Endodermal cell (in vitro differentiated cells): Measurements from ENCODE around the gene F11R. TPM values are rescaled to one million over a fixed set of nuclear protein-coding genes. Genes with fewer than 3 reads are reported as not detected.

Source experiments
- DNase-seq: peaks from one replicate; pipeline ENCODE4 v3.0.0-alpha.2; 2017
- H3K27ac ChIP-seq: 2 replicates; pipeline ENCODE4 v1.5.1; 2013; ENCODE audit warnings: mild to moderate bottlenecking, low read depth, low read length, moderate library complexity
- H3K27me3 ChIP-seq: 2 replicates; pipeline ENCODE4 v1.6.1; 2013; ENCODE audit warnings: mild to moderate bottlenecking, low read length, moderate library complexity; ENCODE audit not compliant: insufficient read depth, control insufficient read depth, poor library complexity, severe bottlenecking
- H3K36me3 ChIP-seq: 2 replicates; pipeline ENCODE4 v1.7.0; 2013; ENCODE audit warnings: mild to moderate bottlenecking, low read length, moderate library complexity; ENCODE audit not compliant: control insufficient read depth, insufficient read depth
- H3K4me1 ChIP-seq: one replicate; pipeline ENCODE4 v1.7.0; 2013; ENCODE audit warnings: low read length; ENCODE audit not compliant: control insufficient read depth, insufficient read depth
- H3K4me3 ChIP-seq: 2 replicates; pipeline ENCODE4 v1.5.1; 2013; ENCODE audit warnings: mild to moderate bottlenecking, low read length, moderate library complexity
- H3K9ac ChIP-seq: 2 replicates; pipeline ENCODE4 v1.6.1; 2013; ENCODE audit warnings: mild to moderate bottlenecking, low read length, moderate library complexity; ENCODE audit not compliant: poor library complexity, severe bottlenecking; ENCODE audit errors: extremely low read depth
- H3K9me3 ChIP-seq: 2 replicates; pipeline ENCODE4 v1.6.1; 2013; ENCODE audit warnings: mild to moderate bottlenecking, low read length, moderate library complexity; ENCODE audit not compliant: control insufficient read depth
- H3K27ac Mint-ChIP-seq: 2 replicates; pipeline ENCODE4 v1.8.0; 2020; ENCODE audit warnings: mixed read lengths
- H3K27me3 Mint-ChIP-seq: 2 replicates; pipeline ENCODE4 v1.8.0; 2021; ENCODE audit warnings: mild to moderate bottlenecking, mixed read lengths; ENCODE audit not compliant: insufficient read depth
- H3K36me3 Mint-ChIP-seq: 2 replicates; pipeline ENCODE4 v1.8.0; 2020; ENCODE audit warnings: low read depth, mixed read lengths
- H3K4me1 Mint-ChIP-seq: 2 replicates; pipeline ENCODE4 v1.8.0; 2020; ENCODE audit warnings: mixed read lengths
- H3K4me3 Mint-ChIP-seq: 2 replicates; pipeline ENCODE4 v1.8.0; 2020; ENCODE audit warnings: mild to moderate bottlenecking, moderate library complexity, mixed read lengths
- H3K9me3 Mint-ChIP-seq: 2 replicates; pipeline ENCODE4 v1.8.0; 2020; ENCODE audit warnings: mild to moderate bottlenecking, mixed read lengths
- CTCF ChIP-seq: fragments of 200-600 bp; sonication (generic); conservative IDR thresholded peaks from 2 replicates; pipeline ENCODE4 v1.5.0; 2021; ENCODE audit warnings: antibody characterized with exemption, mild to moderate bottlenecking
- WGBS, 2 experiments: methylation state at CpG; one replicate each; pipeline versions ENCODE4 v1.1.5 to v1.1.7; 2013; ENCODE audit warnings: missing lambda C conversion rate in 2 of 2, mixed read lengths in 1 of 2; ENCODE audit not compliant: insufficient coverage in 1 of 2, insufficient read length in 1 of 2; 5-methylcytosine and 5-hydroxymethylcytosine counted together
- total RNA-seq, 2 donors: library from RNA; stranded (reverse); fragmentation: NEBNext Ultra II Directional in 1 of 2; extraction: Animal tissue kit (Norgen Biotek cat#: 25700) in 1 of 2; gene quantifications; 2 replicates in 1 of 2; 3 replicates in 1 of 2; pipeline ENCODE4 v1.2.1, GENCODE V29; 2021

F11R gene
- total RNA-seq, 2 donors from 2014 or later, result 190 to 226 TPM

DNA sequence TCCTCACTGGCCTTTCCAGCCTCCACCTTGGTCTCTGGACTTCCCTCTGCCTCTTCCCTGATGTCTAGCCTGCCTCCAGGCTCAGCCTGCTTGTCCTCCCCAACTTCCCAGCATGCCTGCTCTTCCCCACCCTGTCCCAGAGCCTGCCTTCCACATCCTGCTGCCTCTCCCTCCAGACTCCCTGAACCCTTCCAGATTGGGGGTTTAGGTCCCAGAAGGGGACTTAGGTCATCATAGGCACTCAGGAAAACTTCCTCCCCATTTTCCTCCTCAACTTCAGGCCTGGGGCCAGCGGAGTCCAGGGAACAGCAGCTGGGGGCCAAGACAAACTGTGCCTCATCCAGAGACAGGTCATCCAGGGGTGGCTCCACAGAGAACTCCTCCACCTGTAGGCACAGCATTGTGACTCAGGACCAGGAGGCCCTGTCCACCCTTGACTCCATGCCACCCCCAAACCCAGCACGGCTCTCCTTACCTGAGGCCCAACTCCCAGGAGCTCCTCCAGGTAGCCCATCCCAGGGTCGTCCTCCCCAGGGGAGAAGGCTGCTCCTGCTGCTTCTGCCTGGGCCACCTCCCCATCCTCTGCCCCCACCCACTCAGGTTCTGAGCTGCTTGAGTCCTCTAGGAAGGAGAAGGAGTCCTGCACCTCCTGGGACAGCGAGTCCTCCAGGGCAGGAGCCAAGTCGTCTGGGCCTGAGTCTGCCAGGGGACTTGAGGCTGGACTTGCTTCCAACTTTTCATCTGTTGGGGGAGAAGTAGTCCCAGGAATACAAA is 28.2 kb upstream of the F11R start:
- Histone ChIP-seq H3K9ac (no peak overlapping the region), H3K9me3 (no peaks in the 10 kb centered on the region), H3K36me3 (no peaks in the 10 kb centered on the region), H3K27ac (no peak overlapping the region), H3K27me3 (no peaks in the 10 kb centered on the region), H3K4me1 (peaks cover 9% of the 10 kb centered on the region), H3K4me3 (no peak overlapping the region)
- peaks cover 22% of the 10 kb centered on the region for H3K27me3 Mint-ChIP-seq
- no peak overlapping the region for H3K4me3 Mint-ChIP-seq
- no peak overlapping the region for H3K27ac Mint-ChIP-seq
- TF ChIP-seq CTCF, result no peak
- H3K9me3 Mint-ChIP-seq, result peaks cover 13% of the 10 kb centered on the region
- peaks cover 21% of the 10 kb centered on the region for H3K4me1 Mint-ChIP-seq
- peaks cover 6% of the 10 kb centered on the region for H3K36me3 Mint-ChIP-seq
- DNase-seq, result no peak
- 93 to 100% methylated on average over 3 to 5 of the region's 5 CpGs for WGBS, 2 experiments

DNA sequence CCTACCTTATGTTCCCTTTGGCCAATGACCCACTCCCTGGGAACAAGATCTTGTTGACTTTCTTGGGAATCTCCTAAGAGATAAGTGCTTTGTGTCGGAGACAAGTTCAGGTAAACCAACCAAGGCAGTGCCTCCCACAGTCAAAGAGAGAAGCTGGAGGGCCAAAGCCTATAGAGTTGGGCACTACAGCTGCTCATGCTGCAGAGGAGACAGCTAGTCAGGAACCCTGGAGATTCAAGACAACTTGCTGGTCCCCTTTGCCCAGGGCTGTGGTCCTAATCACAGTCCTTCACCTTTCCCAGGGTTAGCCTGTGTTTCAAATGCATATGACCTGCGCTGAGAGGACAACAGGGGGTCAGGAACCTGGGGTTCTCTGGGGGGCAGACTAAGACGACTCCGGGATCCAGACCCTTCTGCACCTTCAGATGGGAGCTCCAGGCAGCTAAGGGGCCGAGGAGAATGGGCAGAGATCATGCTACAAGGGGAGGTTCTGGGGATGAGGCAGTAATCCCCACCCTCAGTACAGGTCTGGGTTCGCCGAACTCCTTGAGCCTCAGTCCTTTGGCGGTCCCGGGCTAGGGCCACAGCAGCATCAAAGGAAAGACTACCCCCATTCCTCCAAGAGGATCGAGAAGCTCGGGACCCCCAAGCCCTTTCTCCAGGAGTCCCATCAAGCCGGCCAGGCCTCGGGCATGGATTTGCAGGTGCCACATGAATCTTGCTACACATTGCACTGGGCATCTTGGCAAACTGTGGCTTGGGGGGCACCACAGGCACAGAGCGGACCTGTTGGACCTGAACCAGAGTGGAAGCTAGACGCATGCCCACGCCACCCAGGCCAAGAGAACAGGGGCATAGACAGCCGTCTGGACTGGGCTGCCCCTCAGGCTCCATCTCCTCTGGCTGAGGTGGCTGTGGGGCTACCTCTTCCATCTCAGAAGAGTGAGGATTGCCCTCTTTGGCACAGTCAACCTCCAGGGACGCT is 26.8 kb upstream of the F11R start:
- Mint-ChIP-seq H3K27ac (no peak overlapping the region), H3K9me3 (peaks cover 13% of the 10 kb centered on the region), H3K27me3 (peaks cover 22% of the 10 kb centered on the region), H3K4me1 (peaks cover 25% of the 10 kb centered on the region), H3K36me3 (peaks cover 12% of the 10 kb centered on the region), H3K4me3 (peak overlapping the region; percentile 77)
- no peak for TF ChIP-seq CTCF
- H3K9me3 ChIP-seq, result no peaks in the 10 kb centered on the region
- no peak overlapping the region for H3K9ac ChIP-seq
- peaks cover 7% of the 10 kb centered on the region for H3K36me3 ChIP-seq
- 94 to 96% methylated on average over 8 to 18 of the region's 18 CpGs for WGBS, 2 experiments
- H3K27me3 ChIP-seq, result no peaks in the 10 kb centered on the region
- peaks cover 9% of the 10 kb centered on the region for H3K4me1 ChIP-seq
- no peak for DNase-seq
- H3K27ac ChIP-seq, result no peak overlapping the region
- H3K4me3 ChIP-seq, result no peak overlapping the region

DNA sequence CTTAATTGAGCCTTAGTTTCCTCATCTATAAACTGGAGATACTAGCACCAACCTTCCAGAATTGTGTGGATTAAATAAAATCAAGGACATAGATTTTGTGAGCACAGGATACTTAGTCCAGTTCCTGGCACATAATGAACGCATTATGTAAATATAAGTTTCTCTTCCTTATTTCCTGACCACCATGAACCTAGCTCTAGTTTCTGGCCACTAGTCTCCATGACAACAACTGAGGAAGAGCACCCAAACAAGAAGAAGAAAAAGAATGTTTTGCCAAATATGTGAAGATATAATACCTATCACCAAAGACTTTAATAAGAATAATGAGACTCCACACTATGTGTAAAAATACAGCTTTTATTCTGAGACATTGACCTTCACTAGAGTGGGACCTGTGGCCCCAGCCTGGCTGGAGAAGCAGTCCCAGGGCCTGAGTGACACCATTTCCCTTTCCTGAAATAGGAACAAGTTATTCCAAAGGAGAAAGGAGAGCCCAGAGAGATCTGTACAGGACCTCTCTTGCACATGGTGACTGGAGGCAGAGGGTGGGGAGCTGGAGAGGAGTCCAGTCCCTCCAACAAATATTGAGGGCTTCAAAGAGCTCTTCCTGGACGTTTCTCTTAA is 25.8 kb upstream of the F11R start:
- H3K36me3 ChIP-seq, result peaks cover 17% of the 10 kb centered on the region
- no peaks in the 10 kb centered on the region for H3K27me3 ChIP-seq
- peak overlapping the region; percentile 97 for H3K4me3 ChIP-seq
- H3K36me3 Mint-ChIP-seq, result peaks cover 21% of the 10 kb centered on the region
- peak overlapping the region; percentile 98 for H3K27ac Mint-ChIP-seq
- H3K4me1 Mint-ChIP-seq, result peaks cover 20% of the 10 kb centered on the region
- no peaks in the 10 kb centered on the region for H3K9me3 ChIP-seq
- 79 to 86% methylated on average over 1 to 2 of the region's 2 CpGs for WGBS, 2 experiments
- TF ChIP-seq CTCF, result no peak
- peaks cover 9% of the 10 kb centered on the region for H3K4me1 ChIP-seq
- H3K27ac ChIP-seq, result no peak overlapping the region
- H3K27me3 Mint-ChIP-seq, result peaks cover 22% of the 10 kb centered on the region
- peaks cover 13% of the 10 kb centered on the region for H3K9me3 Mint-ChIP-seq
- no peak for DNase-seq
- peak overlapping the region; percentile 90 for H3K9ac ChIP-seq
- H3K4me3 Mint-ChIP-seq, result peak overlapping the region; percentile 77
